DMS114 treated with DMSO at 0.1 percent for 48 hours (cell line): ENCODE data around the gene RMND5A.
"Not testable (repeated sequence)": the region's sequence is repeated elsewhere in the genome, so short reads cannot be mapped to it uniquely, and the experiment has no call there.

Experiments
- DNase-seq: peaks from one replicate; lab custom pipeline; 2025; ENCODE audit not compliant: unreplicated experiment; lab: John Stamatoyannopoulos, UW

The RMND5A gene

GRCh38 chr2:86708126-86708525 is 12.0 kb upstream of the RMND5A start:
- not testable (repeated sequence) for DNase-seq

DNA sequence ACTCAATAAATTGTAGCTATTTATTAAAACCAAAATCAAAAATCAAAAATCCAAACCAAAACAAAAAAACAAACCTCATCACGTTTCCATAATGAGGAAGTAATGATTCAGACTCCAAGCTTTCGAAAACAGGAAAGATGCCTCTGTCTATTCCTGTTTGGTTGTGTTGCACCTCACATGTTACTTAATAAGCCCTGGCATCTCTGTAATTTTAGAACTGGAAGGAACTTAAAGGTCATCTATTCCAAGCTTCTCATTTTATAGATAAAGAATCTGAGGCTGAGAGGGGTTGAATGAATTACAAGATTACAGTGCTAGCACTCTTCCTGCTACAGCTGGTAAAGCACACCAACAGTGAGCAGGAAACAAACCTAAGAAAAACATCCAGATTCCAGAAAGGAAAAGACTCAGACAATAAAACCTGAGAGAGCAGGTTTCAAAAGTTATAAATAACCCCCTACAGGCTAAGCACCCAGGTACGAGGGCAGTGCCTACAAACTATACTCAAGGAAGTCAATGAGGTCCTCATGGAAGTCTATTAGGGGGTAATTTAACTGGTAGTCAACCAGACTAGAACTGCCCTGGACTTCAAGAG is 5.4 kb upstream of the RMND5A start:
- not testable (repeated sequence) for DNase-seq

DNA sequence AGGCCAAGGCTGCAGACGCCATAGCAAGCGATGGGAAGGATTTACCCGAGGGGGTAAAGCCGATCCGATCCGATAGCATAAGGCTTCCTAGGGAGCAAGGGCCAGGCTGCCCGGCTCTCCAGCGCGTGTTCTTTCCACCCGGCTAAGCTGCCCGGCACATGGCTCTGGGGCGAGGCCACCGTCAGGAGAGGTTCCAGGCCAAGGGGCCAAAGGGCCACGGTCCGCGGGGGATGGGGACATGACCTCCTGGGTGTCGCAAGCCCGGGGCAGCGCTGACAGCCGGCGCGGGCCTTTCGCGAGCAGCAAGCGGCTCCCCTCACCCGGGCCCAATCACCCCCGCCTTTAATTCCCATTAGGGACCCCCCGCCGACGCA is 841 bp upstream of the RMND5A start:
- DNase-seq, result not testable (repeated sequence)

DNA sequence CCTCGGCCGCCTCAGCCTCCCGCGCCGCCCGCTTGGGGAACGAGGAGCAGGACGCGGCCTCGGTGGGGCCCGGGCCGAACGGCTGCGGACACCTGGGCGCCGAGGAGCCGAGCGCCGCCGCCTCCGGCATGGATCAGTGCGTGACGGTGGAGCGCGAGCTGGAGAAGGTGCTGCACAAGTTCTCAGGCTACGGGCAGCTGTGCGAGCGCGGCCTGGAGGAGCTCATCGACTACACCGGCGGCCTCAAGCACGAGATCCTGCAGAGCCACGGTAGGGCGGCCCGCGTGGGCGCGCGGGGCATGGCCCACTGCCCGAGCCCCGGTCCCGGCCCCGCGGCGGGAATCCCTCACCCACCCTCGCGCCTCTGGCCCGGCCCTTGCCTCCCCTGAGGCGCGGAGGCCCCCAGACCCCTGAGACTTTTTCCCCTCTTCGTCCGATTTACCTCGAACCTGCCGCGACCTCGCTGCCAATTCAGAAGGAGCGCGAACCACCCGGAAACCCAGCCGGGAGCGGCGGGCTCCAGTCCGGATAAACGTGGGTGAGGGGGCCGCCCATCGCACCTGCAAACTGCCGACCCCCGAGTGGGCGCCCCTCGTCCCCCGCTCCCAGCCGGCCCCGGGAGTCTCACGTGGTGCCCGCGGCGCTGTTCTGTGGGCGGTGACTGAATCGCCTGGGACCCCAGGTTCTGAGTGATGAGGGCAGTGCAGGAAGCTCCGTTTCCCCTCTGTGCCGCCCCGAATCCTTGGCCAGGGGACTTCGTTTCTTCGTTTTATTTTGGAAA is 639 bp downstream of the RMND5A start:
- DNase-seq, result not testable (repeated sequence)

DNA sequence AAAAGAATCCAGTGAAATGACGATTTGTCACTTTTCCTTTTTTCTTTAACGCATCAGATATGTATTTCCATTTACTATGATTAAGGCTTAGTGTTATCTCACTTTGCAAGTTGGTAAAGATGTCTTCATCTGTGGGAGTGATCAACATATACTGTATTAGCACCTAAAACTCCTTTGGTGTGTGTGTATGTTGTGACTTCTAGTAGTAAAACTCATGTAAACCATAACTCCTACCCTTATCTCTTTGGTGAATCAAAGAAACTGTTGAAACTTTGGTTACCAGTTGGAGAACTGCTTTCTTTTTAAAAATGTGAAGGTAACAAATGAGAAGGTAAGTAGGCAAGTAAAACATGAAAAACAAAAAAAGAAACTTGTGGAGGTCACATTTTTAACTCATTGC is 5.6 kb downstream of the RMND5A start:
- not testable (repeated sequence) for DNase-seq

DNA sequence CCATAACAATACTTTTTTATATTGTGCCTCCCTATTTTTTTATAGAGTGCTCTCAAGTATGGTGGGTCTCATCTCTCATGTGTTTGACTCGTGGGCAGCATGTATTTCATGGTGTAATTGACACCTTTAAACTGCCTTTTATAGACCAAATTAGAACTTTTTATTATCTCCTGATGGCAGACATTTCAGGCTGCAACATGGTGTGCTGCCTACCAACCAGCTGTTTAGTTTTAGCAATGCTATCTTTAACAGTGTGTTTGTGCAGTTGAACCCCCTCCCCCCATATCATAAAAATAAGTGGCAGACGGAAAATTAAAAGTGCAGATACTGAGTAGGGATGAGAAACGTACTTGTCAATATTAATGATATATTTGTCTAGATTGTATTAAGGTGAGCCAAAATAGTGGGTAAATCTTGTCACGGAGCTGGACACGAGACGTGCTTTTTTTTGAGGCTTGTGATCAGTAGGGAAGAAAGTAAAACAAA is 12.0 kb downstream of the RMND5A start:
- not testable (repeated sequence) for DNase-seq

- DNase-seq, result not testable (repeated sequence)
These were observed 12.7 kb downstream of the RMND5A start for GRCh38 chr2:86732837-86733236.

DNA sequence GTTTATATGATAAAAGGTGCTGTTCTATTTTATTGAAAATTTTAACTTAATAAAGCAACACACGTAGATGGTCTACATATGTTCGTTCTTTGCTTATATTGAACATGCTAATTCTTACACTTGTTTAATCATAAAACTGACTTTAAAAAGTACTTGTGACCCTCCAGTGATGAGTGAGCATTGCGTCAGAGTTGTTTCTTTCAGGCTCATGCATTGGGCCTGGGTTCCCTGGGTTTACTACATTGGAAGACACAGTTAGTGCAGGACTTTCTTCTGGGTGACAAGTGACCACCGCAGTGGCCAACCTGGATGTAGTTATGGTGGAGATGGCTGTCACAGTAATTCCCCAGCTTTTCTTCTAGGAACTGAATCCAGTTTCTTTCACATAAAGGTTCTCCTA is 13.4 kb downstream of the RMND5A start:
- not testable (repeated sequence) for DNase-seq

DNA sequence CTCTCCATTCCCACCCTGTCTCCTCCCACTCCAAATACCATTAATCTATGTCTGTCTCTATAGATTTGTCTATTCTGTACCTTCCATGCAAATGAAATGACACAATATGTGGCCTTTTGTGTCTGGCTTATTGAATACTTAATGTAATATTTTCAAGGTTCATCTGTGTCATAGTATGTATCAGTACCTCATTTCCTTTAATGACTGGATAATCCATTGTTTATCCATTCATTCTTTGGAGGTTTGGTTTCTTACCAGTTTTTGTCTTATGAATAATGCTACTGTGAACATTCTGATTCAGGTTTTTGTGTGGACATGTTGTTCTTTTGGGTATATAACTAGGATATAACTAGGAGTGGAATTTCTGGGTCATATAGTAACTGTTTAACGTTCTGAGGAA is 14.8 kb downstream of the RMND5A start:
- DNase-seq, result not testable (repeated sequence)

DNA sequence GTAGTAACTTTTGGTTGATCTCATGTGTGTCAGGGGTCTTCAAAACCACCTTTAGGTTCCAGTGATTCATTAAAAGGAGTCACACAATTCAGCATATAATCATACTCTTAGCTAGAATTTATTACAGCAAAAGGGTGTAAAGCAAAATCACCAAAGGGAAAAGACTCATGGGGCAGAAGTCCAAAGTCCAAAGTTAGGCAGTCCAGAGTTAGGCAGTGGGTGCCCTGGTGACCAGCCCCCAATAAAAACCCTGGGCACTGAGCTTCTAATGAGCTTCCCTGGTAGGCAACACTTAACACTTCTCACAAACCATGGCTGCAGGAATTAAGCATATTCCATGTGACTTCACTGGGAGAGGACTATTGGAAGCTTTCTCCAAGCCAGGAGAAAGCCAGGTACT is 19.4 kb downstream of the RMND5A start:
- not testable (repeated sequence) for DNase-seq

GRCh38 chr2:86739889-86740288 is 19.8 kb downstream of the RMND5A start:
- DNase-seq, result not testable (repeated sequence)

- not testable (repeated sequence) for DNase-seq
These were observed 21.9 kb downstream of the RMND5A start for GRCh38 chr2:86741889-86742498.

DNA sequence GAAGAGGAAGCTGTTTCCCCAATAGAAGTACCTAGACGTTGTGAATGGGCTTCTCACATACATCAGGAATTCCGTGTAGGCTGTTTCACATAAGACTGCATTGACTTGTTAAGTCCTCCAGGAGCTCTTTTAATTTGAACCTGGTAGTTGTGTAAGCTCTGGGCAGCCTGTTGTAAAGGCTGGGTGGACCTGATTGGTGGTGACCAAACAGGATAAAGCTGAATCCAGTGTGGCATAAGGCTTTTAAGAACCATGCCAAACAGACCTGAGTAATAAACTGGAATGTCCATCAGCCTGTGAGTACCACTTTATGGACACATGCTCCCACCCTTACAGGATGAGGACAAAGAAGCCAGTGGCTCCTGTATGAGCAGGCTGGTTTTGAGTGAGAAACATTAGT is 24.1 kb downstream of the RMND5A start:
- no peak for DNase-seq

DNA sequence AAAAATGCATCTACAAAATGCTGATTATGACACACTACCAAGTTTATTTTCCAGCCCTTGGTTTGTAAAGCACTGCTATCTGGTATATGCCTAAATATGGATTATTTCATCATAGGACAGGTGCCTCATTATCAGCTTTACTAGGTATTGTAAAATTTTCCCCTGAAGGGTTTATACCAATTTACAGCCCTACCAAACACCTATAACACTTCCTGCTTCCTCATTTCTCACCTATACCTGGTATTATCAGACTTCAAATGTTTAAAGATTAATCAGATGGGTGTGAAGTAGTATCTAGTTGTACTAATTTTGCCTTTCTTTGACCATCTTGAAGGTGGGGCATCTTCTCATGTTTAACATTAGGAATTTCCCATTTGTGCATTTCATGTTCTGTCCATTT is 26.8 kb downstream of the RMND5A start:
- no peak for DNase-seq

- no peak for DNase-seq
These were observed 27.9 kb downstream of the RMND5A start for GRCh38 chr2:86747711-86748639.

DNA sequence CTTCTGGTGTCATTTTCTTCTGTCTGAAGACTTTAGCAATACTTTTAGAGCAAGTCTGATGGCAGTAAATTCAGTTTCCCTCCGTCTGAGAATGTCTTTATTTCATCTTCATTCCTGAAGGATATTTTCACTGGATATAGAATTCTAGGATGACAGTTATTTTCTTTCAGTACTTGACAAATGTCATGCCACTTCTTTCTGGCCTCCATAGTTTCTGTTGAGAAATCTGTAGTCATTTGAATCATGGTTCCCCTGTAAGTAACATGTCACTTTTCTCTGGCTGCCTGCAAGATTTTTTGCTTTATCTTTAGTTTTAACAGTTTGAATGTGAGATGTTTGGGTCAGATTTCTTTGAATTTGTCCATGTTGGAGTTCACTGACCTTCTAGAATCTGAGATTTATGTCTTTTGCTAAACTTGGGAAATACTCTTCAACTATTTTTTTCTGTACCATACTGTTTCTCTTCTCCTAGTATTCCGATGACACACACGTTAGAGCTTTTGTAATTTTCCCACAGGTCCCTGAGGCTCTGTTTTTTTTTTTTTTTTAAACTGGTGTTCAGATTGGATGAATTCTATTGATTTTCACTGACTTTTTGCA is 30.2 kb downstream of the RMND5A start:
- no peak for DNase-seq

DNA sequence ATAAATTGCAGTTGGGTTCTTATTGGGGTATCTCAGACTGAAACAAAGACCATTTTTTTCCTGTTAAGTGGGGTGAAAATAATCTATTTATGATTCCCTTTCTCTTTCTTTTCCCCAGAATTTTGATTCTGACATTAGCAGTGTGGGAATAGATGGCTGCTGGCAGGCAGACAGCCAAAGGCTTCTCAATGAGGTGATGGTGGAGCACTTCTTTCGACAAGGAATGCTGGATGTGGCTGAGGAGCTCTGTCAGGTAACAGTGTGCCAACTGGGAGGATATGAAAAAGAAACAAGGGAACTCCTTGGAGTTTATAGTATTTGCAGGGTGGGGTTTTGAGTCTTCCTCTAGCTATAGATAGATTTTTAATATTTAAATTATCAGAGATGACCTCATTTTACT is 31.7 kb downstream of the RMND5A start:
- DNase-seq, result no peak

GRCh38 chr2:86752934-86753333 is 32.8 kb downstream of the RMND5A start:
- no peak for DNase-seq

GRCh38 chr2:86753606-86754005 is 33.5 kb downstream of the RMND5A start:
- DNase-seq, result no peak

GRCh38 chr2:86758405-86758804 is 38.3 kb downstream of the RMND5A start:
- DNase-seq, result no peak

DNA sequence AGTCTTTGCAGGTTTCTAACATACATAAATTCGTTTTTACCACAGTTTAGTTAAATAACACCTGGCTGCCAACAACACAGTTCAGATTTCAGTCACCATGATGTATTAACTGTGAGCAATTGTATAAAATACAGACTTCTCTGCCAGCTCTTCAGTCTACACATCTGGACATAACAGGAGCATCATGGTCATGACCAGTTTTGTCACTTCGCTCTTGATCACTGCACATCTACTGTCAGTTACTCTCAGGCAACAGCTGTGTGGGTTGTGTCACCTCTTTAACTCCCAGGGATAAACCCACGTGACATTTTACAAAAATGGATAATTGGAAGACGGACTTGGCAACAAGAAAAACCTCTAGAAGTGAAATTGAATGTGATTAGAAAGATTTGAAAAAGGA is 40.3 kb downstream of the RMND5A start:
- no peak for DNase-seq
